Omental fat pad (tissue), 4 donors: ENCODE results near the gene HMGCLL1. TPM values are rescaled to one million over a fixed set of nuclear protein-coding genes. Genes with fewer than 3 reads are reported as not detected.

Source experiments
- ATAC-seq: fragments of 150-250 bp; one replicate; pipeline ENCODE4 v1.9.1; 2016; ENCODE audit warnings: mild to moderate bottlenecking, moderate library complexity; ENCODE audit not compliant: low FRiP score
- DNase-seq: peaks from one replicate; pipeline ENCODE4 v3.0.0-alpha.2; 2019; ENCODE audit warnings: low spot score
- CTCF ChIP-seq, 3 donors: fragments of 450-650 bp; IDR thresholded peaks; one replicate each; pipeline ENCODE4 v1.5.1; 2016 to 2017; ENCODE audit warnings: antibody characterized with exemption in 3 of 3, mild to moderate bottlenecking in 3 of 3, moderate library complexity in 2 of 3
- total RNA-seq, 4 donors: library from RNA; depleted of rRNA; stranded (reverse); fragments of >200 nt; gene quantifications; one replicate each; pipeline ENCODE4 v1.1.0, GENCODE V29; 2016

Gene HMGCLL1
- total RNA-seq, 4 donors from 2014 or later = 0.82 to 4.1 (median 1.2) TPM

- no peak for ATAC-seq
- no peak for TF ChIP-seq CTCF (IDR thresholded peaks at IDR 0.05)
- no peak for DNase-seq
Measured at GRCh38 chr6:55395871-55396270, 183.1 kb downstream of the HMGCLL1 start.

- TF ChIP-seq CTCF (IDR thresholded peaks at IDR 0.05) = no peak
- no peak for ATAC-seq
- no peak for DNase-seq
Measured at GRCh38 chr6:55388211-55388610, 190.8 kb downstream of the HMGCLL1 start.
